Tibial nerve (tissue), 3 donors: ENCODE measurements around the gene GRPEL1.
"Not testable (repeated sequence)": the region's sequence is repeated elsewhere in the genome, so short reads cannot be mapped to it uniquely, and the experiment has no call there.

Source experiments
- CTCF ChIP-seq, 5 experiments: fragments of 200-600 bp in 3 of 5; fragments of 450-650 bp in 2 of 5; sonication (generic) in 3 of 5; IDR thresholded peaks; one replicate each; pipeline ENCODE4 v1.5.1; 2016 to 2019; ENCODE audit warnings: antibody characterized with exemption in 5 of 5, mild to moderate bottlenecking in 3 of 5, moderate library complexity in 2 of 5
- POLR2A ChIP-seq, 2 donors: fragments of 450-650 bp; IDR thresholded peaks; one replicate each; pipeline ENCODE4 v1.6.1; 2017; ENCODE audit warnings: antibody characterized with exemption in 2 of 2, mild to moderate bottlenecking in 2 of 2, moderate library complexity in 2 of 2

DNA sequence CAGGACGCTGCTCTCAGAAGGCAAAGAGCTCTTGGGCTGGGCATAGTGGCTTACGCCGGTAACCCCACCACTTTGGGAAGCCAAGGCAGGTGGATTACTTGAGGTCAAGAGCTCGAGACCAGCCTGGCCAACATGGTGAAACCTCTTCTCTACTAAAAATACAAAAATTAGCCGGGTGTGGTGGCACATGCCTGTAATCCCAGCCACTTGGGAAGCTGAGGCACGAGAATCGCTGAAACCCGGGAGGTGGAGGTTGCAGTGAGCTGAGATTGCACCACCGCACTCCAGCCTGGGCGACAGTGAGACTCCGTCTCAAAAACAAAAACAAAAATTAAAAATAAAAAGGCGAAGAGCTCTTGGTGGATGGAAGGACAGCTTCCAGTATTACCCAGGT is 34.6 kb upstream of the GRPEL1 start:
- TF ChIP-seq CTCF, POLR2A (IDR thresholded peaks at IDR 0.05): not testable (repeated sequence)
